ENCODE data around the gene LUC7L2.
"Not testable (repeated sequence)": the region's sequence is repeated elsewhere in the genome, so short reads cannot be mapped to it uniquely, and the experiment has no call there.

Gene LUC7L2

DNA sequence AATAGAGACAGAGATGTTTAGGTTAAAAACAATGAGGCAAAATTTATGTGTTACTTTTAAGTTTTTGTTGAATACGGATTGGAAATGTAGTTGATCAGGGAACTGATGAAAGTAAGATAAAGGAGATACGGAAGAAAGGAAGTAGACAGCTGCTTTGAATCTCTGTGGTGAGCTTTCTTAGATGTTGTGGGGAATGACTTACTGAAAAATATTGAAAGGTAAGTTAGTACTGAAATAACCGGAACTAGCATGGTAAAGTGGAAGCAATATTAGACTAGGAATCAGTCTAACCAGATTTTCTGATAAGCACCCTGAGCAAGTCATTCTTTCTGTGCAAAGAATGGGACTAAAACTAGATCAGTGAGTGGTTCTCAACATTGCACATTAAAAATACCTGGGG is 34.8 kb downstream of the LUC7L2 start:
- DNase-seq (ENCODE audit: low spot score) (no peak), FAIRE-seq (no peak)

DNA sequence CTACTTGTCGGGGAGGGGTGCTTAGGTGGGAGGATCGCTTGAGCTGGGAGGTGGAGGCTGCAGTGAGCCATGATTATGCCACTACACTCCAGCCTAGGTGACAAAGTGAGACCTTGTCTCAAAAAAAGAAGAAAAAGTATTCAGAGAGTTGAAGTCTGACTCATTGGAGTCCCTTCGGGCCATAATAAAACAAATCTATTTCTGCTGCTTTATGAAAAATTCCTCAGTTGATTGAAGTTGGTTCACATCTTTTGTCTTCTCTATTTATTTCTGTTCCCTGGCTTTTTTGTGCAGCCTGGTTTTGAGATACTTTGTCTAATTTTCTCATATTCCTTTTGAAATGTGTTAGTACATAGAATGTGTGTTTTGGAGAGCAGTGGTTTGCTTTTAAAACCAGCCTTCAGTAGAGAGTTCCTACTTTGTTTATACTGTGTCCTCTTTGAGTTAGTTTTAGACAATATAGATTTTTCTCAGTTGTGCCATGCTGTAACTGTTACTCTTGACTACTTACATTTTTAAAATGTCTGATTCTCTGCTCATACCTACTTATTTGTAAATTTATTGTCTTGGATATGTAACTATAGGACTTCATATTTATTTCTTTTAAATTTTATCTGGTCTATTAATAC is 36.7 kb downstream of the LUC7L2 start:
- no peak for DNase-seq (ENCODE audit: low spot score)
- no peak for FAIRE-seq

- FAIRE-seq: no peak
- DNase-seq (ENCODE audit: low spot score): no peak
These were observed 37.5 kb downstream of the LUC7L2 start for GRCh38 chr7:139397192-139397591.

DNA sequence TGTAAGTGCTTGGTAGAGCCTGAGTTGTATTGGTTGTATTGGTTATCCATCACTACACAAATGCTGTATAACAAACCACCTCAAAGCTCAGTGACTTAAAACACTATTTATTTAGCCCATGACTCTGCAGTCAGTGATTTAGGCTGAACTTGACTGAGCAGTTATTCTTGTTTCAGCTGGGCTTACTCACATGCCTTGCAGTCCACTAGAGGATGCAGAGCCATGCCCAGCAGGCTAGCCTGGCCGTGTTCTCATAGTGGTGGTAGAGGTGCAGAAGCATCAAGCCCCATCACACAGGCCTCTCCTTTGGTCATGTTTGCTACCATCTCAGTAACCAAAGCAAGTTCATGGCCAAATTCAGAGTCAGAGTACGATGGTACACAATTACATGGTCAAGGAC is 43.9 kb downstream of the LUC7L2 start:
- DNase-seq (ENCODE audit: low spot score) (no peak), FAIRE-seq (no peak)

DNA sequence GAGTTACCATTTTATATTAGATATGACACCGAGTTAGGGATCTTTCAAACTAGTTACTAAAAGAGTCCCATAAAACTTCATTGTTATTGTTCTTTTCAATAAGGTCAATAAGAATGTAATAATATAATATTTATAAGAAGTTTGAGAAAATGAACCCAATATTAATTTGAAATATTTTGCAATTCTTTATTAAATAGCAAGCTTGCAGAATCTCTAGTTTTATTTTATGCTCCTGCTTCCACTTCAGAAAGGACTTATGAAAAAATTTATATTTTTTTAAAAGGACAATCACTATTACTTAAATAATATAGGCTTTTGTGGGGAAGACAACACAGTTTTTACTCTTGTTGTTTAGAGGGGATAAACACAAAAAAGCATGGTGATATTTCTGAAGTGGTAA is 47.9 kb downstream of the LUC7L2 start:
- no peak for DNase-seq (ENCODE audit: low spot score)
- no peak for FAIRE-seq

- DNase-seq (ENCODE audit: low spot score); FAIRE-seq: not testable (repeated sequence)
These were observed 55.2 kb downstream of the LUC7L2 start for GRCh38 chr7:139414743-139415402.

DNA sequence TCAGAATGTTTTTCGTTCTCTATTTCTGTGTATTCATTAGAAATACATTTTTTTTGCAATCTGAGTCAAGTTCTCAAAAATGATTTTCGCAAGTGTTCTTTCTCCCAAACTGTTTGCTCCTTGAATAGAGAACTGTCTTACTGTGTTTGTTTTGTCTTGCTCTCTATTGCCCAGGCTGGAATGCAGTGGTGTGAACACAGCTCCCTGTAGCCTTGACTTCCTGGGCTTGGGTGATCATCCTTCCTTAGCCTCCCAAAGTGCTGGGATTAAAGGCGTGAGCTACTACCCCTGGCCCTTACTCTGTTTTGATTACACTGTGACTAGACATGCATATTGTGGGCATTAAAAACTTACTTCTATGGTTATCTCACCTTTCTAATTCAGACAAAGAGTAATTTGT is 56.7 kb downstream of the LUC7L2 start:
- DNase-seq (ENCODE audit: low spot score): no peak

DNA sequence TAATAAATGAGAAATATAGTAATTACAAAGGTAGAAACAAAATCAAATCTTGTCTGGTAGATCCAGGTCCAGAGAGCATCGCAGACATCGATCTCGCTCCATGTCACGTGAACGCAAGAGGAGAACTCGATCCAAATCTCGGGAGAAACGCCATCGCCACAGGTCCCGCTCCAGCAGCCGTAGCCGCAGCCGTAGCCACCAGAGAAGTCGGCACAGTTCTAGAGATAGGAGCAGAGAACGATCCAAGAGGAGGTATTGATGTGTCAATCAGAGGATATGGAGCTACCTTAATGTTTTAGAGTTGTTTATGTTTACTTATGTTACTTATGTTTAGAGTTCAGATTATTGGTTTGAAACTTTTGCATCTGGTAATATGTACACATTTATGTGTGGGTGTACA is 57.8 kb downstream of the LUC7L2 start:
- no peak for DNase-seq (ENCODE audit: low spot score)
- FAIRE-seq: no peak

More for the DNA sequence above, 56.7 kb downstream of the LUC7L2 start:
- FAIRE-seq: no peak

GRCh38 chr7:139421123-139421522 is 61.4 kb downstream of the LUC7L2 start:
- DNase-seq (ENCODE audit: low spot score) (no peak), FAIRE-seq (no peak)

DNA sequence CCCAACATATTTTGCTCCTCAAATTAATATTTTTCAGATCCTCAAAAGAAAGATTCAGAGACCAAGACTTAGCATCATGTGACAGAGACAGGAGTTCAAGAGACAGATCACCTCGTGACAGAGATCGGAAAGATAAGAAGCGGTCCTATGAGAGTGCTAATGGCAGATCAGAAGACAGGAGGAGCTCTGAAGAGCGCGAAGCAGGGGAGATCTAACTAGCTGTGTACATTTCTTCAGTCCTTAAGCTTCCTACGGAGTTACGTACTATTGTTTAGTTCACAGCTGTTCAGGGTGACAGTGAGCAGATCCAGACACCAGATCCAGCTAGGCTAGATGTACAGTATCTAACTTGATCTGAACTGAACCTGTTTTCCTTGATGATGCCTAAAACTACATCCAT is 62.4 kb downstream of the LUC7L2 start:
- no peak for FAIRE-seq
- DNase-seq (ENCODE audit: low spot score): no peak

DNA sequence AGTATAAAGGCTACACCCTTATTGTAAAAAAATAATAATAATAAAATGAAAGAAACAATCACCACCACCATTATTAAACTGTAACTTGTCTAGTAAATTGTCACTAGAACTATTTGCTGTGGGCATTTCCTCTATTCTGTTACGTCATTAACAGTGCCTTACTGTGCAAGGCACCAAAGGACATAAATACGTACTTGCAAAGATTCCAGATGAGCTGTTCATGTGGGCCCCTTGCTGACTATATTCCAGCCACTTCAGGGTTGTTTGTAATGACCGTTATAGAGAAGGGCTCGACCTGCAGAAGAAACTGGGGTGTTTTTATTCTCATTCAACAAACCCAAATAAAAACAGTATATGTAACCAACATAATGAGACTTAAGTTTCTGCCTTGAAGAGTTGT is 63.4 kb downstream of the LUC7L2 start:
- DNase-seq (ENCODE audit: low spot score): no peak
- no peak for FAIRE-seq

DNA sequence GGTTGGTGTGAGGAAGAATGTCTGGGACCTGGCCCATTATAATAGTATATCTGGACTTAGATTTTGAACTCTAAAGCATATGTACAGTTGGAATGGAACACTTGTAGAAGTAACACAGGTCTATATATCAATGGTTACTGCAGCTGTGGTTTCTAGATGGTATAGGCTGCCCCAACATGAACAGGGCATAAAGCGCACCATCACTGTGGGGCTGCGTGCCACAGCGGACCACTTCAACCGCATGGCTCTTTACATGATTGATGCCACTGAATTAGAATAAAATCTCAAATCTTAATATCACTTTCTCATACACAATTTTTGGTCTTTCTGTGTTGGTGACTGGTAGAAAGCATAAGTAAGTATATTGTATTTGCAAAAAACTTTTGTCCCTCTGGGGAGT is 64.3 kb downstream of the LUC7L2 start:
- DNase-seq (ENCODE audit: low spot score): no peak
- FAIRE-seq: no peak

DNA sequence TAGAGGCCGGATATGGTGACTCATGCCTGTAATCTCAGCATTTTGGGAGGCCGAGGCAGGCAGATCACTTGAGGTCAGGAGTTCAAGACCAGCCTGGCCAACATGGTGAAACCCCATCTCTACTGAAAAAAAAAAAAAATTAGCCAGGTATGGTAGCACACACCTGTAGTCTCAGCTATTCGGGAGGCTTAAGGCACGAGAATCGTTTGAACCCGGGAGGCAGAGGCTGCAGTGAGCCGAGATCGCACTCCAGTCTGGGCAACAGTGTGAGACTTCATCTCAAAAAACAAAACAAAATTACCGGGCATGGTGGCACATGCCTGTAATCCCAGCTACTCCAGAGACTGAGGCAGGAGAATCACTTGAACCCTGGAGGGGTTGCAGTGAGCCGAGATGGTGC is 66.0 kb downstream of the LUC7L2 start:
- DNase-seq (ENCODE audit: low spot score); FAIRE-seq: not testable (repeated sequence)

GRCh38 chr7:139426258-139427028 is 66.7 kb downstream of the LUC7L2 start:
- DNase-seq (ENCODE audit: low spot score): no peak

DNA sequence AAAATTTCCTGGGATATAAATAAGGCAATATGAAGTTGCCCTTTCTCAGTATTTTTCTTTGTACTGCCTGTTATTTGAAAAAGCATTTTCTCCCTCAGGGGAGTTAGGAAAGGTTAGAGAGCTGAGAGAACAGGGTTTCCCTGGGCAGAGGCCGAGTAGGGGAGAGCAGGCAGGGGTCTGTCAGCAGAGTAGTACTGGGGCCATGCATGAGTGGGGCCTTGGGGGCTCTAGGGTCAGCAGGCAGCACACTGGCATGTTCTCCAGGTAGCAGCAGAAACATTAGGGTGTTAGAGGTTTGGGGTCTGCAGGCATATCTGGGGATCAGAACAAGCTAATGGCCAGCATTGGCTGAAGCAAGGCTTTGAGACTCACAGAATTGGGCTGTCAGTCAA is 67.3 kb downstream of the LUC7L2 start:
- DNase-seq (ENCODE audit: low spot score): no peak
- no peak for FAIRE-seq

More at GRCh38 chr7:139426258-139427028, 66.7 kb downstream of the LUC7L2 start:
- no peak for FAIRE-seq

GRCh38 chr7:139427788-139428187 is 68.1 kb downstream of the LUC7L2 start:
- FAIRE-seq (no peak), DNase-seq (ENCODE audit: low spot score) (no peak)

GRCh38 chr7:139429735-139430134 is 70.0 kb downstream of the LUC7L2 start:
- not testable (repeated sequence) for DNase-seq (ENCODE audit: low spot score); FAIRE-seq

DNA sequence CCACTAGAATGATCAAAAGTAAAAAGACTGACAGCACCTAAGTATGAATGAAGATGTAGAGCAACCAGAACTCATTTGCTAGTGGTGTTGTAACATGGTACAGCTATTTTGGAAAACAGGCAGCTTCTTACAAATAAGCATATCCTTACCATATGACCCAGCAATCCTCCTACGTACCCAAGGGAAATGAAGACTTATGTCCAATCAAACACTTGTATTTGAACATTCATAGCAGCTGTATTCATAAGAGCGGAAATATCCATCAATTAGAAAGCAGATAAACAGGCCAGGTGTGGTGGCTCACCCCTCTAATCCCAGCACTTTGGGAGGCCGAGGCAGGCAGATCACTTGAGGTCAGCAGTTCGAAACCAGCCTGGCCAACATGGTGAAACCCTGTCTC is 70.7 kb downstream of the LUC7L2 start:
- FAIRE-seq: no peak
- DNase-seq (ENCODE audit: low spot score): no peak

DNA sequence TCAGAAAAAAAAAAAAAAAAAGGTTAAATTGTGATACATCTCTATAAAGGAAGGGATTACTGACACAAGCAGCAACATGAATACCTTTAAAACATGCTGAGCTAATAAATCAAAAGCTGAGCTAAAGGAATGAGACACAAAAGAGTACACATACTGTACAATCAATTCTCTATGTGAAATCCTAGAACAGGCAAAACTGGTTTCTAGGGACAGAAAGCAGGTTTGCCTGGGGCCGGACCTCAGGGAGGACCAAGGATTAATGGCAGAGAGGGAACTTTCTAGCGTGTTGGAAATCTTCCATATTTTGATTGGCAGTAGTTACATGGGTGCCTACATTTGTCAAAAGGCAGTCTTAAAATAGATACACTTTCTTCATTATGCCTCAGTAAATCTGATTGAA is 71.3 kb downstream of the LUC7L2 start:
- DNase-seq (ENCODE audit: low spot score) (no peak), FAIRE-seq (no peak)

DNA sequence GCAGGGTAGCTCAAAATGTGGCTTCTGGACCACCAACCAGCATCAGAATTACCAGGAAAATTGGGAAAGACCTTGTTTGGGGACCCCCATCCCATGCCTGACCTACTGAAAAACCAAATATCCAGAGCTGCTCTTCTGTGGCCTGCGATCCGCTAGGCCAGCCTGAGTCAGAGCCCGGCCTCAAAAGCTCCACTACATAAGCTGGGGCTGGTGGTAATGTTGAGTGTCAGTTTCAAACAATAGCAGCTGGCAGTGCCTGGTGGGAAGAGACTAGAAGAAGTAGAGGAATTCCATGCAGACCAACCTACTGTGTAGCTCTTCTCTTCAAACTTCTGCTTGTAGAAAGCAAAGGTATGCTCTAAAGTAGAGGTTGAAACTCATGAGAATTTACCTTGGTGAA is 71.8 kb downstream of the LUC7L2 start:
- FAIRE-seq (no peak), DNase-seq (ENCODE audit: low spot score) (no peak)

DNA sequence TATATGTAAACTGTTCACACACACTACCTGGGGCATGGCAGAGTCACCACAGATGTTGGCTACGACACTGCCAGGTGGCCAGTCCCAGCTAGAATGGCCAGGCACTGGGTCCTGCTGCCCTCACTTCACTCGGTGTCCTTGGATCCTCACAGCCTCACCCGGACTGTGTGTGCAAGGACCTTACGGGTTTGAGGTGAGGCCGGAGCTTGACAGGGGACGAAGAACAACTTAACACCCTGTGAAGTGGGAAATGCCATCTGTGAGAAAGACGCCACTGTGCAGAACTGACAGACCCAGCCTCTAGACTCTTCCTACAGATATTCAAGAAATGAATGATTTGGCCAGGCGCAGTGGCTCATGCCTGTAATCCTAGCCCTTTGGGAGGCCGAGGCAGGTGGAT is 77.1 kb downstream of the LUC7L2 start:
- FAIRE-seq: no peak
- DNase-seq (ENCODE audit: low spot score): no peak

DNA sequence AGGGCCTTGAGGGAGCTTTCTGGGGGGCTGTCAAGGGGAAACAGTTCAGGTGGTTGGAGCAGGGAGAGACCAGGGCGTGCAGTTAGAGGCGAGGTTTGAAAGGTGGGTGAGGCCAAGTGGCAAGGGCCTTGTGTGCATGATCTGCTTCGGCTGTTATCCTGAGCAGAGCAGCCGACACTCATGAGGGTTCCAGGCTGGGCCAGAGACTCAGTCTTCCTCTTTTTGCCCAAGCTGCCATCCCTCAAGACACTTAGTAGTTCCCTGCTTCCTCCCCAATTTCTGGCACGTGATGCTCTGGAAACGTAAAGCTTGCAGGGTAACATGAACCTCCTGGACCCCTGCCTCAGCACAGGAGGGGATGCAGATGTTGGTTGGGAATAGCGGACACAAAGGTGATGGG is 79.7 kb downstream of the LUC7L2 start:
- no peak for FAIRE-seq
- DNase-seq (ENCODE audit: low spot score): no peak

- no peak for FAIRE-seq
- no peak for DNase-seq (ENCODE audit: low spot score)
These were observed 82.3 kb downstream of the LUC7L2 start for GRCh38 chr7:139441961-139442360.

All from urothelium cell line (cell line).